HepG2 (cell line): ENCODE measurements around the gene GCDH. TPM values are rescaled to one million over a fixed set of nuclear protein-coding genes. Genes with fewer than 3 reads are reported as not detected.

Experiments
- ATAC-seq: fragments of 200-7000 bp; cut with Tn5 transposase; 3 replicates; pipeline ENCODE4 v1.9.1; 2020; ENCODE audit warnings: mild to moderate bottlenecking, moderate library complexity
- BruUV-seq: library from RNA; stranded (reverse); fragments of 400-500 nt; replicated peaks from 2 replicates; lab custom pipeline; 2021; lab: Mats Ljungman, UMichigan
- CTCF ChIA-PET: fragments of 300-600 bp; formaldehyde crosslinking; extraction: SDS; loops from one replicate; lab custom pipeline; 2021; ENCODE audit warnings: low total read pairs, inconsistent platforms, low intra/inter-chr PET ratio; lab: Yijun Ruan, JAX
- POLR2A ChIA-PET: fragments of 350-600 bp; sonication (Branson Sonifier 250); formaldehyde crosslinking; loops from one replicate; lab custom pipeline; 2020; ENCODE audit warnings: antibody characterized with exemption, inconsistent platforms; lab: Yijun Ruan, JAX
- DNase-seq: peaks from one replicate; pipeline ENCODE4 v3.0.0-alpha.2; 2015; ENCODE audit warnings: low spot score
- FAIRE-seq: peaks from 3 replicates; lab custom pipeline; 2011; peaks lifted over from hg19 to GRCh38; lab: Jason Lieb, UNC
- H2AFZ ChIP-seq: one replicate; pipeline ENCODE4 v1.6.1; 2011; ENCODE audit warnings: low read length, inconsistent platforms
- H3K27ac ChIP-seq: fragments of 300-600 bp; 3 replicates; pipeline ENCODE4 v1.8.0; 2011; ENCODE audit warnings: mixed run types, mild to moderate bottlenecking, mixed read lengths, low read length, inconsistent platforms; ENCODE audit not compliant: insufficient read depth; ENCODE audit errors: extremely low read length
- H3K27me3 ChIP-seq, 2 experiments: fragments of 200-600 bp in 1 of 2; 2 replicates in 1 of 2; 3 replicates in 1 of 2; pipeline versions ENCODE4 v1.6.0 to v1.8.0; 2011; ENCODE audit warnings: low read length in 2 of 2, mild to moderate bottlenecking in 2 of 2, moderate library complexity in 2 of 2, inconsistent platforms in 1 of 2; ENCODE audit not compliant: insufficient read depth in 2 of 2, control insufficient read depth in 1 of 2
- H3K36me3 ChIP-seq, 2 experiments: fragments of 200-600 bp in 1 of 2; replicated peaks in 1 of 2; 2 replicates in 1 of 2; 3 replicates in 1 of 2; pipeline versions ENCODE4 v1.5.1 to v1.8.0; 2011; ENCODE audit warnings: low read length in 2 of 2, inconsistent platforms in 1 of 2; ENCODE audit not compliant: insufficient read depth in 2 of 2, control insufficient read depth in 1 of 2
- H3K4me1 ChIP-seq: 2 replicates; pipeline ENCODE4 v1.5.1; 2012; ENCODE audit warnings: low read length, inconsistent platforms; ENCODE audit not compliant: insufficient read depth
- H3K4me2 ChIP-seq: 2 replicates; pipeline ENCODE4 v1.6.0; 2011; ENCODE audit warnings: low read depth, low read length, inconsistent platforms
- H3K4me3 ChIP-seq, 3 experiments: fragments of 200-600 bp in 1 of 3; sonication (generic), shearing (Covaris generic) in 1 of 3; replicated peaks in 1 of 3; 2 replicates each; pipeline ENCODE4 v1.5.1; 2011 to 2016; ENCODE audit warnings: low read length in 3 of 3, inconsistent platforms in 2 of 3, low read depth in 2 of 3, mild to moderate bottlenecking in 2 of 3, control low read depth in 1 of 3, mixed read lengths in 1 of 3; ENCODE audit not compliant: insufficient read depth in 1 of 3
- H3K79me2 ChIP-seq: one replicate; pipeline ENCODE4 v1.6.1; 2011; ENCODE audit warnings: low read length, inconsistent platforms; ENCODE audit not compliant: insufficient read depth
- H3K9ac ChIP-seq: 2 replicates; pipeline ENCODE4 v1.6.0; 2011; ENCODE audit warnings: mild to moderate bottlenecking, low read depth, low read length, inconsistent platforms; ENCODE audit not compliant: insufficient read depth
- H3K9me3 ChIP-seq: 2 replicates; pipeline ENCODE4 v1.5.1; 2012; ENCODE audit warnings: mild to moderate bottlenecking, low read length
- H4K20me1 ChIP-seq: 2 replicates; pipeline ENCODE4 v1.6.0; 2011; ENCODE audit warnings: inconsistent platforms, mild to moderate bottlenecking, low read length, moderate library complexity; ENCODE audit not compliant: insufficient read depth
- HNRNPH1 ChIP-seq: fragments of 200-400 bp; formaldehyde crosslinking; optimal IDR thresholded peaks from 2 replicates; pipeline ENCODE3; 2017; ENCODE audit warnings: mild to moderate bottlenecking, low read depth, low read length
- ZBTB43 ChIP-seq: sonication (generic); formaldehyde crosslinking; conservative IDR thresholded peaks from 2 replicates; pipeline ENCODE4 v1.4.0; 2020; ENCODE audit warnings: missing genetic modification reagents
- ZFP41 ChIP-seq: sonication (generic); formaldehyde crosslinking; IDR thresholded peaks from 2 replicates; pipeline ENCODE4 v1.4.0; 2020; ENCODE audit warnings: mild to moderate bottlenecking, missing genetic modification reagents, borderline replicate concordance
- ZNF501 ChIP-seq: sonication (generic); formaldehyde crosslinking; IDR thresholded peaks from 2 replicates; pipeline ENCODE4 v1.5.1; 2020; ENCODE audit warnings: mild to moderate bottlenecking, moderate library complexity, missing genetic modification reagents
- WGBS: methylation state at CpG from one replicate; pipeline ENCODE4 v1.1.6; 2017; ENCODE audit warnings: low lambda C conversion rate; 5-methylcytosine and 5-hydroxymethylcytosine counted together
- in situ Hi-C: cut with HindIII; loops from 2 replicates; pipeline ENCODE4 v1.10.0; 2017; ENCODE audit warnings: low pct_unique_long_range_greater_than_20kb; ENCODE audit not compliant: extremely low pct_ligation_motif_present
- intact Hi-C: fragments of 100-400 bp; cut with micrococcal nuclease; formaldehyde crosslinking; loops from one replicate; pipeline ENCODE4 v1.10.0; 2022; ENCODE audit not compliant: unreplicated experiment
- polyA plus RNA-seq, 8 experiments: library from polyadenylated mRNA; depleted of rRNA in 3 of 8; stranded (reverse) in 7 of 8; unstranded in 1 of 8; fragments of >200 nt; fragmentation: Illumina TruSeq in 4 of 8; extraction: Trizol in 4 of 8; gene quantifications; 2 replicates each; pipeline versions ENCODE4 v1.2.1 to v1.2.3, GENCODE V29; 2011 to 2016; ENCODE audit warnings: low read depth in 4 of 8, missing spikeins in 1 of 8, mixed read lengths in 1 of 8; ENCODE audit not compliant: insufficient read depth in 1 of 8
- total RNA-seq, 5 experiments: library from RNA; depleted of rRNA; stranded (reverse); fragments of >200 nt; fragmentation: Illumina TruSeq; extraction: Trizol; gene quantifications; 2 replicates each; pipeline ENCODE4 v1.2.3, GENCODE V29; 2016; ENCODE audit warnings: low read depth in 1 of 5
- TF ChIP-seq, protein P1 (sequence below): sonication (generic); formaldehyde crosslinking; IDR thresholded peaks from 2 replicates; pipeline ENCODE4 v1.4.0; 2020; ENCODE audit warnings: low read depth, mild to moderate bottlenecking, missing genetic modification reagents

GCDH gene
- total and polyA plus RNA-seq, 2 of the 13 experiments (the other 11 are each of a cell fraction or from before 2014, with no cell fraction given), result 15.1 to 38.0 TPM

DNA sequence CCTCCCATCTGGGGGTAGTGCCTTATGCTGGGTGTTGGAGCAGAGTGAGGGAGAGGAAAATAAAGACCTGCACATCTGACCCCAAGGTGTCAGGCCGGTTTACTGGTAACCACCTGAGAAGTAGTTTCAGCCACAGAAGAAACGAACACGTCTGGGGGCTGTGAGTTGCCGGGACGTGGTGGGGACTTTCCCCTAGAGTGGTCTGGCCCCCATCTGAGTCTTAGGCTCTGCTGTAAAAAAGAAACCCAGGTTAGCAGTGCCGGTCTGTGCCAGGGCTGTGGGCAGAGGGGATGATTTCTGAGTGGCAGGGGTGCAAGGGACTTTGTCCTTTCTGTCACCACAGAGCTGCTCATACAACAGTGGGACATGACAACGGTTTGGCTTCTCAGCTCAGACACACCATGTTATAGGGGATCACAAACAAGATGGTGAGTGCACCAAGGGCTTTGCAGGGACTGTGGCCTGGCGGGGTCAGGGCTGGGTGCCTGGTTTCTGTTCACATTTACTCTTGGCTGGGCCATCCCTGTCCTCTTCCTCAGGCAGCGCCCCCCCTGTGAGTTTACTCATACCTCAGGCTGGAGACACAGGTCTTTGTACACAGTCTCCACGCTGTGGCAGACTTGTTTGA lies 9.0 kb downstream of the GCDH start:
- H3K27ac ChIP-seq, result no peak overlapping the region
- ChIA-PET POLR2A (interaction anchor here (2.8 to 3.5 kb wide), 2 partner anchors 9 to 14 kb away, joined by 9 to 11 read pairs; partner anchors contain the start of gene GCDH), CTCF (no interaction called here)
- H3K4me3 ChIP-seq, result no peak overlapping the region
- H3K4me2 ChIP-seq, result no peak overlapping the region
- no peaks in the 10 kb centered on the region for H3K79me2 ChIP-seq
- H3K9me3 ChIP-seq, result no peaks in the 10 kb centered on the region
- H2AFZ ChIP-seq, result no peak overlapping the region
- ATAC-seq, result peak; percentile 30; the same call in 2 of the 3 replicates
- no peaks in the 10 kb centered on the region for H4K20me1 ChIP-seq
- BruUV-seq, result no TSS peak
- peaks cover 11 to 23% of the 10 kb centered on the region in 2 experiments; a peak in 3 of 5 replicates for H3K36me3 ChIP-seq
- FAIRE-seq, result no peak
- peaks cover 9% of the 10 kb centered on the region; the same call in 1 of the 2 replicates for H3K4me1 ChIP-seq
- TF ChIP-seq ZFP41 (CRISPR knock-in tag) (no peak), ZBTB43 (CRISPR knock-in tag) (no peak), ZNF501 (CRISPR knock-in tag) (no peak), HNRNPH1 (no peak)
- TF ChIP-seq, protein P1, sequence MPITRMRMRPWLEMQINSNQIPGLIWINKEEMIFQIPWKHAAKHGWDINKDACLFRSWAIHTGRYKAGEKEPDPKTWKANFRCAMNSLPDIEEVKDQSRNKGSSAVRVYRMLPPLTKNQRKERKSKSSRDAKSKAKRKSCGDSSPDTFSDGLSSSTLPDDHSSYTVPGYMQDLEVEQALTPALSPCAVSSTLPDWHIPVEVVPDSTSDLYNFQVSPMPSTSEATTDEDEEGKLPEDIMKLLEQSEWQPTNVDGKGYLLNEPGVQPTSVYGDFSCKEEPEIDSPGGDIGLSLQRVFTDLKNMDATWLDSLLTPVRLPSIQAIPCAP (CRISPR knock-in tag), result no peak
- WGBS, result 84% methylated on average over 6 of the region's 10 CpGs
- H3K9ac ChIP-seq, result no peak overlapping the region
- no peaks in the 10 kb centered on the region for H3K27me3 ChIP-seq
- intact Hi-C loops, result no loop called here
- no peak for DNase-seq
- in situ Hi-C loops, result no loop called here
